SK-N-MC (cell line): Measurements from ENCODE around the gene RNF38.

Source experiments
- DNase-seq: peaks from one replicate; pipeline ENCODE4 v3.0.0-alpha.2; 2011; ENCODE audit warnings: low read depth, low spot score
- H3K27ac ChIP-seq: fragments of 200-600 bp; sonication (generic); 2 replicates; pipeline ENCODE4 v1.5.1; 2016; ENCODE audit warnings: mixed run types
- H3K36me3 ChIP-seq: fragments of 200-600 bp; sonication (generic); 2 replicates; pipeline ENCODE4 v1.6.1; 2017; ENCODE audit warnings: antibody characterized with exemption, low read length, mixed read lengths; ENCODE audit not compliant: insufficient read depth
- H3K4me3 ChIP-seq: fragments of 200-600 bp; sonication (generic); 2 replicates; pipeline ENCODE4 v1.5.1; 2016
- H3K9ac ChIP-seq: fragments of 200-600 bp; sonication (generic); 2 replicates; pipeline ENCODE4 v1.8.0; 2017; ENCODE audit warnings: mixed run types, mixed read lengths; ENCODE audit not compliant: insufficient read length
- H3K9me3 ChIP-seq: fragments of 200-600 bp; sonication (generic); 2 replicates; pipeline ENCODE4 v1.6.1; 2017; ENCODE audit warnings: low read depth, mild to moderate bottlenecking, antibody characterized with exemption, low read length, moderate library complexity, mixed read lengths
- EZH2 ChIP-seq: fragments of 200-600 bp; sonication (generic); IDR thresholded peaks from one replicate; pipeline ENCODE4 v1.6.1; 2017; ENCODE audit warnings: antibody characterized with exemption
- FOXP2 ChIP-seq: optimal IDR thresholded peaks from 2 replicates; pipeline ENCODE3; 2011; ENCODE audit warnings: mild to moderate bottlenecking, moderate library complexity; ENCODE audit not compliant: insufficient read depth; ENCODE audit errors: extremely low read length, control extremely low read depth
- POLR2AphosphoS5 ChIP-seq: IDR thresholded peaks from 2 replicates; pipeline ENCODE4 v1.6.1; 2012; ENCODE audit warnings: mild to moderate bottlenecking, low read depth, low read length, borderline replicate concordance

RNF38 gene

GRCh38 chr9:36288070-36288469, 112.0 kb downstream of the RNF38 start:
- H3K9me3 ChIP-seq = no peaks in the 10 kb centered on the region
- no peak for DNase-seq
- no peak overlapping the region for H3K9ac ChIP-seq
- TF ChIP-seq POLR2AphosphoS5 = no peak
- TF ChIP-seq FOXP2 = no peak
- no peak for TF ChIP-seq EZH2
- H3K4me3 ChIP-seq = no peak overlapping the region
- no peak overlapping the region for H3K27ac ChIP-seq
- H3K36me3 ChIP-seq = no peaks in the 10 kb centered on the region
